ENCODE measurements around the gene IL10RA.

- TF ChIP-seq ZNF274 (IDR thresholded peaks at IDR 0.05; ENCODE audit: low read depth, low read length) (no peak), YY1 (IDR thresholded peaks at IDR 0.05; ENCODE audit: insufficient read depth, insufficient read length) (no peak), SUZ12 (IDR thresholded peaks at IDR 0.05; ENCODE audit: extremely low read depth, insufficient read depth, insufficient read length) (no peak)
Measured at GRCh38 chr11:117977029-117977428, 9.2 kb upstream of the IL10RA start.
